ENCODE data around the gene SCGB1A1.

The SCGB1A1 gene

DNA sequence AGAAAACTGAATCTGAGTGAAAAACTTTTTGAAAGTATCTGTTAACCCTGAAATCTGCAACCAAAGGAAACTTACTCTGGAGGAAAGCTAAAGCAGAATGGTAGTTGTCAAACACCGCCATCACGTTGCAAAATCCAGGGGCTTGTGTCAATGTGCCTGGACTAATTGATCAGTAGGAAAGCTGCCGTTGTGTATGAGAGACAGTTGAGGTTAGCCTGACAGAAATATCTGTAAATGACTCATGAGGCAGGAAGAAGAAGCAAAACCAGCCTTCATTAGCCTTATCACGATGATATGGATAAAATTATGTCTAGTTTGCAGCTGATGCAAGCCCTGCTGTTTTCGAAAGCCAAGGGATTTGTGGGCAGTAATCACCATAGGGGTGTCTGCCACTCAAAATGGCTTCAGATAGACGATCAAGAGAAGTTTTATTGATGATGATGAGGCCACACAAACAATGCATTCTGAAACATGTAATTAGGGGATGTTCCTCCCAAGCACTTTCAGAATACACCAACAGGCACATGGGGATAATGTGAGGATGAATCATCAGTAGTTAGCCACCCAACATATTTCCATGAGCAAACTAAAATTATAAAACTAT lies 8.9 kb downstream of the SCGB1A1 start:
- Histone ChIP-seq H3K9me3 (ENCODE audit: insufficient read depth, low read length) (no peaks in the 10 kb centered on the region), H3K4me1 (ENCODE audit: insufficient read depth, insufficient read length) (no peaks in the 10 kb centered on the region), H3K4me3 (ENCODE audit: insufficient read length, low read depth) (no peak overlapping the region), H3K36me3 (ENCODE audit: insufficient read depth, insufficient read length, low read length) (no peaks in the 10 kb centered on the region), H3K9ac (ENCODE audit: insufficient read length, low read depth) (no peak overlapping the region), H3K27me3 (ENCODE audit: insufficient read depth, insufficient read length) (no peaks in the 10 kb centered on the region)
- TF ChIP-seq ZNF274 (IDR thresholded peaks at IDR 0.05; ENCODE audit: low read depth, low read length) (no peak), SUZ12 (IDR thresholded peaks at IDR 0.05; ENCODE audit: extremely low read depth, insufficient read depth, insufficient read length) (no peak), YY1 (IDR thresholded peaks at IDR 0.05; ENCODE audit: insufficient read depth, insufficient read length) (no peak)
- DNase-seq (ENCODE audit: low read depth, low spot score) = no peak

DNA sequence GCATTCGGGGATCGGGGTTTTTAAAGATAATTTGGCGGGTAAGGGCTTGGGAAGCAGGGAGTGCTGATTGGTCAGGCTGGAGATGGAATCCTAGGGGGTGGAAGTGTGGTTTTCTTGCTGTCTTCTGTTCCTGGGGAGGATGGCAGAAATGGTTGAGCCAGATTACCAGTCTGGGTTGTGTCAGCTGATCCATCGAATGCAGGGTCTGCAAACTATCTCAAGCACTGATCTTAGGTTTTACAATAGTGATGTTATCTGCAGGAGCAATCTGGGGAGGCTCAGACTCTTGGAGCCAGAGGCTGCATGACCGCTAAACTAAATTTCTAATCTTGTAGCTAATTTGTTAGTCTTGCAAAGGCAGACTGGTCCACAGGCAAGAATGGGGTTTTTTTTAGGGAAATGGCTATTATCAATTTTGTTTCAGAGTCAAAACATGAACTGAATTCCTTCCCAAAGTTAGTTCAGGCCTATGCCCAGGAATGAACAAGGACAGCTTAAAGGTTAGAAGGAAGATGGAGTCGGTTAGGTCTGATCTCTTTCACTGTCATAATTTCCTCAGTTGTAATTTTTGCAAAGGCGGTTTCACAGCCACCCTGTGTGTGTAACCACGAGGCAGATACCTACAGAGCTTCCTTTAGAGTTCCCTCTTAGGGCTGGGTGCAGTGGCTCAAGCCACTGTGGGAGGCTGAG lies 10.2 kb downstream of the SCGB1A1 start:
- Histone ChIP-seq H3K36me3 (ENCODE audit: insufficient read depth, insufficient read length, low read length) (no peaks in the 10 kb centered on the region), H3K4me3 (ENCODE audit: insufficient read length, low read depth) (no peak overlapping the region), H3K27me3 (ENCODE audit: insufficient read depth, insufficient read length) (no peaks in the 10 kb centered on the region), H3K4me1 (ENCODE audit: insufficient read depth, insufficient read length) (peaks cover 1% of the 10 kb centered on the region), H3K9ac (ENCODE audit: insufficient read length, low read depth) (no peak overlapping the region), H3K9me3 (ENCODE audit: insufficient read depth, low read length) (no peaks in the 10 kb centered on the region)
- no peak for DNase-seq (ENCODE audit: low read depth, low spot score)
- no peak for TF ChIP-seq YY1 (IDR thresholded peaks at IDR 0.05; ENCODE audit: insufficient read depth, insufficient read length)
- no peak for TF ChIP-seq ZNF274 (IDR thresholded peaks at IDR 0.05; ENCODE audit: low read depth, low read length)
- TF ChIP-seq SUZ12 (IDR thresholded peaks at IDR 0.05; ENCODE audit: extremely low read depth, insufficient read depth, insufficient read length) = no peak

DNA sequence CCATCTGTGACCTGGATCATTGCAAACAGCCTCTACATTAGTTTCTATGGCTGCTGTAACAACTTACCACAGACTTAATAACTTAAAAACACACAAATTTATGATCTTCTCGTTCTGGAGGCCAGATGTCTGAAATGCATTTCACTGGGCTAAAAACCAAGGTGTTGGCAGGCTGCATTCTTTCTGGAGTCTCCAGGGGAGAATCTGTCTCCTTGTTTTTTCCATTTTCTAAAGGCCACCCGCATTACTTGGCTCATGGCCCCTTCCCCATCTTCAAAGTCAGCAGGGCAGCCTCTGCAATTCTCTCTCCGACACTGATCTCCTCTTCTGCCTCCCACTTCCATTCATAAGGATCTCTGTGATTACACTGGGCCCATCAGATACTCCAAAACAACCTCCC lies 11.6 kb downstream of the SCGB1A1 start:
- Histone ChIP-seq H3K4me1 (ENCODE audit: insufficient read depth, insufficient read length) (peaks cover 4% of the 10 kb centered on the region), H3K27me3 (ENCODE audit: insufficient read depth, insufficient read length) (no peaks in the 10 kb centered on the region), H3K4me3 (ENCODE audit: insufficient read length, low read depth) (no peak overlapping the region), H3K36me3 (ENCODE audit: insufficient read depth, insufficient read length, low read length) (no peaks in the 10 kb centered on the region), H3K9ac (ENCODE audit: insufficient read length, low read depth) (no peak overlapping the region), H3K9me3 (ENCODE audit: insufficient read depth, low read length) (no peaks in the 10 kb centered on the region)
- no peak for DNase-seq (ENCODE audit: low read depth, low spot score)
- TF ChIP-seq SUZ12 (IDR thresholded peaks at IDR 0.05; ENCODE audit: extremely low read depth, insufficient read depth, insufficient read length) = no peak
- no peak for TF ChIP-seq ZNF274 (IDR thresholded peaks at IDR 0.05; ENCODE audit: low read depth, low read length)
- no peak for TF ChIP-seq YY1 (IDR thresholded peaks at IDR 0.05; ENCODE audit: insufficient read depth, insufficient read length)

DNA sequence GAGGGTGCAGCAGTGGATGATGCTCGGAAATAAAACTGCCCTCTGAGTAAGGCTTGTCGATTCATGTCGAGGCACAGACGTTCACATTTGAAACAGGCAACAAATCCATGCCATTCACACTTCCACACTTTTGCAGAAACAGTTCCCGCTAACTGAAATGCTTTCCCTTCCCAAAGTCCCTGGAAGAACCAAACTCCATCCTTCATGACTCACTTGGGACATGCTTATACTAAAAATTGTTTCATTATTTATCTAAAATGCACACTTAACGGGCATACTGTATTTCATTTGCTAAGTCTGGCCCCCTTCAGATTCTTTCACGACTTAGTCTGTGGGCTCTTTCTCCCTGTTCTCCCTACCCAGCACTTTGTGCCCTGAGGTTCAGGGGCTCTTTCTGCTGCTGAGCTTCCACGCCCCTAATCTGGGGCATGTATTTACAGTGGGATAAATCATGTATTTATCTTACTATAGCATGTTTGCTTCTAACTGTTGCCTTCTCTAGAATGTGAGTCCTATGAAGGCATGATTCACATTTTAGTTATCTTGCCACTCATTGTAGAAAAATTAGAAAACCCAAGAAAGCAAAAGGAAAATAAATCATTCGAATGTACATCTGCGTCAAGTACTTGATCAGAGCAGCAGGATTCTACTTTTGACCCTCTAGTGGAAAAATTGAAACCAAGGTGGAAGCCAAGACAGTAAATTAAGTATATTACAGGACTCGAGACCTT lies 12.5 kb downstream of the SCGB1A1 start:
- TF ChIP-seq YY1 (IDR thresholded peaks at IDR 0.05; ENCODE audit: insufficient read depth, insufficient read length) (no peak), SUZ12 (IDR thresholded peaks at IDR 0.05; ENCODE audit: extremely low read depth, insufficient read depth, insufficient read length) (no peak), ZNF274 (IDR thresholded peaks at IDR 0.05; ENCODE audit: low read depth, low read length) (no peak)
- Histone ChIP-seq H3K36me3 (ENCODE audit: insufficient read depth, insufficient read length, low read length) (no peaks in the 10 kb centered on the region), H3K4me3 (ENCODE audit: insufficient read length, low read depth) (no peak overlapping the region), H3K27me3 (ENCODE audit: insufficient read depth, insufficient read length) (no peaks in the 10 kb centered on the region), H3K4me1 (ENCODE audit: insufficient read depth, insufficient read length) (peaks cover 4% of the 10 kb centered on the region), H3K9ac (ENCODE audit: insufficient read length, low read depth) (no peak overlapping the region), H3K9me3 (ENCODE audit: insufficient read depth, low read length) (no peaks in the 10 kb centered on the region)
- no peak for DNase-seq (ENCODE audit: low read depth, low spot score)

DNA sequence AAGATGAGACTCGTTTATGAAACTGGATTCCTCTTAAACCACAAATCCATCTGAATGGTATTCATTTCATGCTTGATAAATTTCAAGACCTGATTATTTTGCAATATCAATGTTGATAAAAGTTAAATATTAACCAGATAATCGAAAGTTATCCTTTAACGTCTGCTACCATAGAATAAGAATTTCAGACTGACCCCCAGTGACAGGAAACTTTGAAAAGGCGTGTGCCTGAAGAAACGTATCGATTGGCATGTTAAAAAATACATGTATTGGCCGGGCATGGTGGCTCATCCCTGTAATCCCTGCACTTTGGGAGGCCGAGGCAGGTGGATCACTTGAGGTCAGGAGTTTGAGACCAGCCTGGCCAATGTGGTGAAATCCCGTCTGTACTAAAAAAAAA lies 13.9 kb downstream of the SCGB1A1 start:
- no peak for DNase-seq (ENCODE audit: low read depth, low spot score)
- Histone ChIP-seq H3K36me3 (ENCODE audit: insufficient read depth, insufficient read length, low read length) (no peaks in the 10 kb centered on the region), H3K9ac (ENCODE audit: insufficient read length, low read depth) (no peak overlapping the region), H3K27me3 (ENCODE audit: insufficient read depth, insufficient read length) (no peaks in the 10 kb centered on the region), H3K9me3 (ENCODE audit: insufficient read depth, low read length) (no peaks in the 10 kb centered on the region), H3K4me3 (ENCODE audit: insufficient read length, low read depth) (no peak overlapping the region), H3K4me1 (ENCODE audit: insufficient read depth, insufficient read length) (peaks cover 4% of the 10 kb centered on the region)
- TF ChIP-seq SUZ12 (IDR thresholded peaks at IDR 0.05; ENCODE audit: extremely low read depth, insufficient read depth, insufficient read length) = no peak
- no peak for TF ChIP-seq YY1 (IDR thresholded peaks at IDR 0.05; ENCODE audit: insufficient read depth, insufficient read length)
- no peak for TF ChIP-seq ZNF274 (IDR thresholded peaks at IDR 0.05; ENCODE audit: low read depth, low read length)

DNA sequence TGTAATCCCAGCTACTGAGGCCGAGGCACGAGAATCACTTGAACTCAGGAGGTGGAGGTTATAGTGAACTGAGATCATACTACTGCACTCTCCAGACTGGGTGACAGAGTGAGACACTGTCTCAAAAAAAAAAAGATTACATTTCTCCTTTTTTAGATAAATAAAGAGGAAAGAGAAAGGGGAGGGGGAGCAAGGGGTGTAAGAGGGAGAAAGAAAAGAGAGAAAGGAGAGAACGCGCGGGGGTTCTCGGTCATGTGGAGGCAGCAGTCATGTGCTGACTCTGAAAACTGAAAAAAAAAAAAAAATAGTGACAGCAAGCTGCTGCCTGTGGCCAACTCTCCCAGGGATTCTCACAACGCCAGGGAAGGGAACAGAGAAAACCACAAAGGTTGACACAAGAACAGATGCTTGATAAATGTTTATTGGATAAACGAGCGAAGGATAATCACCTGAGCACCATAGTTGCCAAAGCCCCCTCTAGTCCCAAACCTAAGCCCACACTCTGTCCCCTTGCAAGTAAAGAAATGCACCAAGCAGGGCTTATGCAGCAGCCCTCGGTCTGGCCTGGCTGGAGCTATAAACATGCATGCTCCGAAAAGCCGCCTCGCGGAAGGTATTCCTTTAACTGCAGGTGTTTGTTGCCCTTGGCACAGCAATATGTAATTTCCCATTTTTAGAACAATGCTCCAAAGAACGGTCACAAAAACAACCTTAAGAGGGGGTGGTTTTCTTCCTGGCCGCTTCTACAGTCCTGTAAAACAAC lies 14.5 kb downstream of the SCGB1A1 start:
- no peaks in the 10 kb centered on the region for H3K36me3 ChIP-seq (ENCODE audit: insufficient read depth, insufficient read length, low read length)
- no peak for DNase-seq (ENCODE audit: low read depth, low spot score)
- H3K27me3 ChIP-seq (ENCODE audit: insufficient read depth, insufficient read length) = no peaks in the 10 kb centered on the region
- no peak overlapping the region for H3K4me3 ChIP-seq (ENCODE audit: insufficient read length, low read depth)
- peaks cover 4% of the 10 kb centered on the region for H3K4me1 ChIP-seq (ENCODE audit: insufficient read depth, insufficient read length)
- no peak overlapping the region for H3K9ac ChIP-seq (ENCODE audit: insufficient read length, low read depth)
- TF ChIP-seq SUZ12 (IDR thresholded peaks at IDR 0.05; ENCODE audit: extremely low read depth, insufficient read depth, insufficient read length) (no peak), ZNF274 (IDR thresholded peaks at IDR 0.05; ENCODE audit: low read depth, low read length) (no peak), YY1 (IDR thresholded peaks at IDR 0.05; ENCODE audit: insufficient read depth, insufficient read length) (no peak)
- H3K9me3 ChIP-seq (ENCODE audit: insufficient read depth, low read length) = no peaks in the 10 kb centered on the region
